ENCODE data around the gene DNMT1.

- TF ChIP-seq CTCF (IDR thresholded peaks at IDR 0.05), result no peak
- no peak for TF ChIP-seq POLR2AphosphoS5 (IDR thresholded peaks at IDR 0.05; ENCODE audit: low read depth, low read length)
- TF ChIP-seq, protein P1, sequence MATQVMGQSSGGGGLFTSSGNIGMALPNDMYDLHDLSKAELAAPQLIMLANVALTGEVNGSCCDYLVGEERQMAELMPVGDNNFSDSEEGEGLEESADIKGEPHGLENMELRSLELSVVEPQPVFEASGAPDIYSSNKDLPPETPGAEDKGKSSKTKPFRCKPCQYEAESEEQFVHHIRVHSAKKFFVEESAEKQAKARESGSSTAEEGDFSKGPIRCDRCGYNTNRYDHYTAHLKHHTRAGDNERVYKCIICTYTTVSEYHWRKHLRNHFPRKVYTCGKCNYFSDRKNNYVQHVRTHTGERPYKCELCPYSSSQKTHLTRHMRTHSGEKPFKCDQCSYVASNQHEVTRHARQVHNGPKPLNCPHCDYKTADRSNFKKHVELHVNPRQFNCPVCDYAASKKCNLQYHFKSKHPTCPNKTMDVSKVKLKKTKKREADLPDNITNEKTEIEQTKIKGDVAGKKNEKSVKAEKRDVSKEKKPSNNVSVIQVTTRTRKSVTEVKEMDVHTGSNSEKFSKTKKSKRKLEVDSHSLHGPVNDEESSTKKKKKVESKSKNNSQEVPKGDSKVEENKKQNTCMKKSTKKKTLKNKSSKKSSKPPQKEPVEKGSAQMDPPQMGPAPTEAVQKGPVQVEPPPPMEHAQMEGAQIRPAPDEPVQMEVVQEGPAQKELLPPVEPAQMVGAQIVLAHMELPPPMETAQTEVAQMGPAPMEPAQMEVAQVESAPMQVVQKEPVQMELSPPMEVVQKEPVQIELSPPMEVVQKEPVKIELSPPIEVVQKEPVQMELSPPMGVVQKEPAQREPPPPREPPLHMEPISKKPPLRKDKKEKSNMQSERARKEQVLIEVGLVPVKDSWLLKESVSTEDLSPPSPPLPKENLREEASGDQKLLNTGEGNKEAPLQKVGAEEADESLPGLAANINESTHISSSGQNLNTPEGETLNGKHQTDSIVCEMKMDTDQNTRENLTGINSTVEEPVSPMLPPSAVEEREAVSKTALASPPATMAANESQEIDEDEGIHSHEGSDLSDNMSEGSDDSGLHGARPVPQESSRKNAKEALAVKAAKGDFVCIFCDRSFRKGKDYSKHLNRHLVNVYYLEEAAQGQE (IDR thresholded peaks at IDR 0.05; ENCODE audit: insufficient read depth in 1 of 2, low read depth in 2 of 2, low read length in 1 of 2), result no peak
These were observed 48.9 kb upstream of the DNMT1 start for GRCh38 chr19:10243606-10244005.
